HG02943 (cell line): Measurements from ENCODE around the gene ABCB7.
"Not testable (repeated sequence)": the region's sequence is repeated elsewhere in the genome, so short reads cannot be mapped to it uniquely, and the experiment has no call there.

Experiments
- ATAC-seq: cut with Tn5 transposase; IDR thresholded peaks from one replicate; pipeline ENCODE4 v1.9.1; 2021; ENCODE audit warnings: mild to moderate bottlenecking, low read depth, moderate library complexity; ENCODE audit not compliant: unreplicated experiment

ABCB7 gene

GRCh38 chrX:75107863-75108509 is 48.1 kb downstream of the ABCB7 start:
- no peak for ATAC-seq

GRCh38 chrX:75106772-75107171 is 49.3 kb downstream of the ABCB7 start:
- no peak for ATAC-seq

GRCh38 chrX:75096331-75096730 is 59.8 kb downstream of the ABCB7 start:
- ATAC-seq: no peak

GRCh38 chrX:75086731-75087195 is 69.3 kb downstream of the ABCB7 start:
- ATAC-seq: no peak

GRCh38 chrX:75084757-75085156 is 71.3 kb downstream of the ABCB7 start:
- ATAC-seq: no peak

- no peak for ATAC-seq
Observed at GRCh38 chrX:75076429-75076828, 79.7 kb downstream of the ABCB7 start.

GRCh38 chrX:75074475-75074874 is 81.6 kb downstream of the ABCB7 start:
- ATAC-seq: no peak

GRCh38 chrX:75071334-75071733 is 84.7 kb downstream of the ABCB7 start:
- ATAC-seq: no peak

GRCh38 chrX:75067931-75068330 is 88.2 kb downstream of the ABCB7 start:
- ATAC-seq: no peak

- no peak for ATAC-seq
Observed at GRCh38 chrX:75061701-75062100, 94.4 kb downstream of the ABCB7 start.

GRCh38 chrX:75051047-75051446 is 105.0 kb downstream of the ABCB7 start:
- ATAC-seq: no peak

GRCh38 chrX:75045369-75045768 is 110.7 kb downstream of the ABCB7 start:
- no peak for ATAC-seq

- ATAC-seq: not testable (repeated sequence)
Observed at GRCh38 chrX:75044142-75044541, 111.9 kb downstream of the ABCB7 start.

- no peak for ATAC-seq
Observed at GRCh38 chrX:75038925-75039324, 117.2 kb downstream of the ABCB7 start.
